K562 (cell line): ENCODE results near the gene RIOX2. TPM values are rescaled to one million over a fixed set of nuclear protein-coding genes. Genes with fewer than 3 reads are reported as not detected.

Experiments
- ARID2 ChIP-seq: fragments of 450-650 bp; IDR thresholded peaks from 2 replicates; pipeline ENCODE4 v1.6.1; 2017; ENCODE audit warnings: antibody characterized with exemption, mild to moderate bottlenecking
- FOXK2 ChIP-seq, 2 experiments: fragments of 450-650 bp; IDR thresholded peaks in 1 of 2; conservative IDR thresholded peaks in 1 of 2; 2 replicates each; pipeline ENCODE4 v1.6.1; 2016; ENCODE audit warnings: low read depth in 2 of 2, mild to moderate bottlenecking in 1 of 2
- RERE ChIP-seq: sonication (generic); formaldehyde crosslinking; IDR thresholded peaks from 2 replicates; pipeline ENCODE4 v1.8.0; 2023; ENCODE audit warnings: missing genetic modification reagents, mild to moderate bottlenecking, borderline replicate concordance
- SMARCC2 ChIP-seq: fragments of 450-650 bp; IDR thresholded peaks from 2 replicates; pipeline ENCODE4 v1.6.1; 2017; ENCODE audit warnings: antibody characterized with exemption, moderate library complexity, mild to moderate bottlenecking, low read depth
- SRSF9 ChIP-seq: fragments of 200-400 bp; formaldehyde crosslinking; IDR thresholded peaks from 2 replicates; pipeline ENCODE4 v1.6.1; 2017; ENCODE audit warnings: low read depth, low read length, borderline replicate concordance
- polyA plus RNA-seq, 8 experiments: library from polyadenylated mRNA; depleted of rRNA in 4 of 8; stranded (reverse) in 5 of 8; unstranded in 3 of 8; fragments of >200 nt; fragmentation: Nextera tagmentation in 2 of 8; fragmentation: Illumina TruSeq in 1 of 8; extraction: Ambion mirVana in 2 of 8; extraction: Trizol in 1 of 8; gene quantifications; 2 replicates each; pipeline versions ENCODE4 v1.2.1 to v1.2.3, GENCODE V29; 2011 to 2014; ENCODE audit warnings: inconsistent platforms in 1 of 8, missing spikeins in 1 of 8
- total RNA-seq, 7 experiments: library from RNA; depleted of rRNA in 6 of 7; stranded (reverse); fragments of >200 nt in 6 of 7; fragmentation: Illumina TruSeq in 2 of 7; extraction: Trizol in 2 of 7; gene quantifications; 2 replicates each; pipeline versions ENCODE4 v1.2.1 to v1.2.3, GENCODE V29; 2011 to 2021; ENCODE audit warnings: low replicate concordance in 1 of 7
- TF ChIP-seq, protein P1 (sequence below): sonication (generic); formaldehyde crosslinking; IDR thresholded peaks from 2 replicates; pipeline ENCODE4 v1.8.0; 2022; ENCODE audit warnings: mild to moderate bottlenecking, missing genetic modification reagents

The RIOX2 gene
- total and polyA plus RNA-seq, 9 of the 15 experiments (the other 6 are each of a cell fraction or from before 2014, with no cell fraction given): 22.2 to 56.0 (median 32.6) TPM

DNA sequence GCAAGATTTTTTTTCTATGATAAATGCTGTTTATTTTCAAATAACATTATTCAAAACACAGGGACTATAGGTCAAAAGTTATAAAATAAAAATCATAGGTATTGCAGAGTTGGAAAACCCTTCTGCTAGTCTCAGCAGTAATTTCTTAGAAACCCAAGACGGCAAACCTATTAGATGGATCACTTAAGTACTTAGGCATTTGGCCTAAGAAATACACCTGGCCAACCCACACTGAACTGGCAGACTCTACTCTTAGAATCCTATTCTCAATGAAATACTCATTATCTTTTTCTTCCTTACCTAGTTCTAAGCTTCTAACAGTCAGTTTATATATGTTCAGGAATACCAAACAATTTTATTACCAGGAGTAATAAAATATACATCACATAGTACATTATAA, 30.5 kb upstream of the RIOX2 start (continued):
- TF ChIP-seq, protein P1, sequence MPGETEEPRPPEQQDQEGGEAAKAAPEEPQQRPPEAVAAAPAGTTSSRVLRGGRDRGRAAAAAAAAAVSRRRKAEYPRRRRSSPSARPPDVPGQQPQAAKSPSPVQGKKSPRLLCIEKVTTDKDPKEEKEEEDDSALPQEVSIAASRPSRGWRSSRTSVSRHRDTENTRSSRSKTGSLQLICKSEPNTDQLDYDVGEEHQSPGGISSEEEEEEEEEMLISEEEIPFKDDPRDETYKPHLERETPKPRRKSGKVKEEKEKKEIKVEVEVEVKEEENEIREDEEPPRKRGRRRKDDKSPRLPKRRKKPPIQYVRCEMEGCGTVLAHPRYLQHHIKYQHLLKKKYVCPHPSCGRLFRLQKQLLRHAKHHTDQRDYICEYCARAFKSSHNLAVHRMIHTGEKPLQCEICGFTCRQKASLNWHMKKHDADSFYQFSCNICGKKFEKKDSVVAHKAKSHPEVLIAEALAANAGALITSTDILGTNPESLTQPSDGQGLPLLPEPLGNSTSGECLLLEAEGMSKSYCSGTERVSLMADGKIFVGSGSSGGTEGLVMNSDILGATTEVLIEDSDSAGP (CRISPR knock-in tag): no peak
- no peak for TF ChIP-seq ARID2
- no peak for TF ChIP-seq RERE (CRISPR knock-in tag)
- TF ChIP-seq SRSF9: no peak
- TF ChIP-seq SMARCC2: no peak
- TF ChIP-seq FOXK2 (conservative IDR thresholded peaks at IDR 0.05 in 1 of 2, IDR thresholded peaks at IDR 0.05 in 1 of 2; ENCODE audit: low read depth in 2 of 2): no peak
